NCI-H1417 treated with DMSO at 0.1 percent for 48 hours (cell line): ENCODE measurements around the gene GRIP2.

Source experiments
- DNase-seq: peaks from one replicate; lab custom pipeline; 2025; lab: John Stamatoyannopoulos, UW

Gene GRIP2

DNA sequence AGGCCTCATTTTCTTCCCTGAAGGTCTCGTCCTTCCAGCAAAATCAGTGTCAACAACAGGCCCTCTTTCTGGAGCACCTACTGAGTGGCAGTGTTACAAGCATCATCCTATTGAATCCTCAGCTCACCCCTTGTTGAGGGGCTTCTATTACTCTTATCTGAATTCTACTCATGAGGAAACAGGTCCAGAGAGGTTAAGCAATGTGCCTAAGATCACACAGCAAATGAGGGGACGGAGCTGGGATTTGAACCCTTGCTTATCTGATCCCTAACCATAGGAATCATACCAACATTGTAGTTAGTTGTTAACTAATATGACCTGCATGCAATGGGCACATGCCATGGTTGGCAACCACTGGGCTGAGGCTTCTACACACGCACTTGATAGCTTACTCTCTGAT, 74.7 kb downstream of the GRIP2 start:
- DNase-seq, result no peak

DNA sequence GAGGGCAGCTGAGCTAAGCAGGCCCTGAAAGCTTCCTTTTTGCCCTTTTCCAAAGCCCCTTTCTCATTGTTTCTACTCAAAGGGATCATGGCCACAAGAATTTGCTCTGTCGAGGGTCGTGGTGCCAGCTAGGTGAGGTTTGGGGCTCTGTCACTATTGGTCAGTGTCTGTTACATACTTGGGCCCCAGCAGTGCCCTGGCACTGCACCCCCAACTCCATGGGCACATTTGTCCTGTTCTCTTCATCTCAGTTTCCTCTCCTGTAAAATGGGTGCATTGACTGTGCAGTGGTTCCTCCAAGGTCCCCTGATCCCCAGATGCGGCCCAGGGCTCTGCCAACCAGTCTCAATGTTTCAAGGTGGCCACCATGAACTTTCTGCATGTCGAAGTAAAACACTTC, 75.6 kb downstream of the GRIP2 start:
- DNase-seq, result no peak

DNA sequence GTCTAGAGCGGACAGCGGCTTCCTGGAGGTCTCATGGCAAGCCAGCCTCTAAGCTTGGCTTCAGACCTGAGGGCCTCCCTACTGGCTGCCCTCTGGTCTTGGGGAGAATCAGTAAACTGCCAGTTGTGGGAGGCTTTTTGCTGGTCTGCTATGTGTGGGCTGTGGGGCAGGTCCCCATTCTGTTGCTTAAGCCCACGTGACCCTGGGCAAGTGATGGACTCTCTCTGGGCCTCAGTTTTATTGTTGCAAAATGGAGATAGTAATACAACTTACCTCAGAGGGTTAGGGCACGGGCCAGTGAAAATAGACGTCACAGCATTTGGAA, 76.0 kb downstream of the GRIP2 start:
- DNase-seq, result no peak

DNA sequence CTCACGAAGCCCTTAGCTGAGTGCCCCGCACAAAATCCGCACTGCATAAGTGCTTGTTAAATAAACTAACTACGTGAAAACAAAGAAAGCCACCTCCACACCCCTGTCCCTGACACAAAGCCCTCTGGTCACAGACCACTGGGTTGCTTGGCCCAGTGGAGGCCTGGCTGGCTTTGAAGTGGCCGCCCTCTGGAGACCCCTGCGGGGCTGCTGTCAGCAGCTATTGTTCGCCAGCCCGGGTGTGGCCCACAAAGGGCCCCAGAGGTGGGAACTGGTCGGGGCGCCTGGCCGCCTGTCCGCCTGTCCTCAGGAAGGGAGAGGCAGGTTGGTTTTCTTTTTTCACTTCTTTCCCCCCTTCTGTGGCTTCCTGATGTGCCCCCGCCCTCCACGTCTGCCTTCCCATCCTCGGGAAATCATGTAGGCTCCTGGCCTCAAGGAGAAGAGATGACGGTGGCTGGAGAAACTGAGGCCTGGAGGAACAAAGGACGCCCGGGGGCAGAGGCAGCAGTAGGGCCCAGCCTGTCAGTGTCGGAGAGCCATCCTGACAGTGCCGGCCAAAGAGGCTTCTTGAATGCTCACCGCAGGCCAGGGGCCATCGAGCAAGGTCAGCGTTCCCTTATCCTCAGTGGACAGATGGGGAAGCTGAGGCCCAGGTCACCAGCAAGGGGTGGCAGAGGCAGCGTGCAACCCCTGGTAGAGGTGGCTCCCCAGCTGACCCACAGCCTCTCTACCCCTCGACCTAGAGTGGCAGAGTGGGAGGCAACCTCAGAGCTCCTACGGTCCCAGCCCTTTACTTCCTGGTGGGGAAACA, 76.6 kb downstream of the GRIP2 start:
- no peak for DNase-seq

- DNase-seq, result no peak
These were observed 77.4 kb downstream of the GRIP2 start for GRCh38 chr3:14462738-14463137.

DNA sequence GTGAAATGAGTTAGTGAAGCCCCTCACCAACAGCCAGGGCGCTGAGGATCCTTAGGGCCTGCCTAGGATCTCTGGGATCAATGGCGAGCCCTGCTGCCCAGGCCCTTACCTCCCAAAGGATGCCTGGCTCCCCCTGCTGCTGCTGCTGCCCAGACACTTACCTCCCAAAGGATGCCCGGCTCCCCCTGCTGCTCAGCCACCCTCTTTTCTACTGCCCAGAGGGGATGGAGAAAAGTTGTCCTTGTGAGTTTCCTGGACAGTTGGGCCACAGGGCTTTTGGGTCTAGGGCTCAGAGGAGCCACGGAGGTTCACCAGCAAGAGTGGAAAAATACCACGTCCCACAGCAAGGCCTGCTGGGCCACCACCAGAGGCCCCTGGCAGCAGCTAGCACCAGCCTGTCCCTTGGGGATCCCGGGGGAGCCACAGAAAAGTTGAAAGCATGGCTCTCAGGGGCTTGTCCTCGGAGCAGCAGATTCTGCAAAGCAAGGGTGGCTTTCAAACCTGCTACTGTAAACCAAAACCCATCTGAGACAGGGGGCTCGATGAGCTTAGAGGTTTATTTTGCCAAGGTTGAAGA, 78.3 kb downstream of the GRIP2 start:
- DNase-seq, result no peak

DNA sequence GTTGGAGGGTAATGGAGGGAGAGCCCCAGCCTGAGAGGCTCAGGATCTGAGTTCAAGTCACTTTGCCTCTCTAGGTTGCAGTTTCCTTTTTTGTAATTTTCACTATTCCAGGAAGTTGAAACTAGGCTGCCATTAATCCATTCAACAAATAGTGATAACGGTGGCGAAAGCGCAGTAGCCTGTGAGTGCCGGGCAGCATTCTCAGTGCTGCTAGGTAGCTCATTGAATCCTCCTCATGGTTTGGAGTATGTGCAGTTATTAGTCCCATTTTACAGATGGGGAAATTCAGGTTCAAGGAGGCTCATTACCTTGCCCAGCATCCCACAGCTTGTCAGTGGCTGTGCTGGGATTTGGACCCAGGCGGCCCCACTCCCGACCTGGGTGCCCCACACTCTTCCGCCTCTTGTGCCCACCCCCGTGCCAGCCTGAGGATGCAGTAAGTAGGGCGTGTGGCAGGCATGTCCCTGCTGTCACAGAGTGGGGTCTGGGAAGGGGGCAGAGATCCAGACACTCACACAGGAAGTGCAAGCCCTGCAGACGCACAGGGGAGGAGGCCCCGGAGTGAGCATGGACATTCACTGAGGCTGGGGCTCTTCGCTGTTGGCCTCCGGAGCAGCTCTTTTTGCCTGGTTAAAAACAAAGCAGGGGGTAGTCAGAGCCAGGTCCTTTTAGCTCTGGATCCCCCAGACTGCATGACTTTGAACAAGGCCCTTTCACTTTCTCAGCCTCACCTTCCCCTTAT, 79.0 kb downstream of the GRIP2 start:
- no peak for DNase-seq

DNA sequence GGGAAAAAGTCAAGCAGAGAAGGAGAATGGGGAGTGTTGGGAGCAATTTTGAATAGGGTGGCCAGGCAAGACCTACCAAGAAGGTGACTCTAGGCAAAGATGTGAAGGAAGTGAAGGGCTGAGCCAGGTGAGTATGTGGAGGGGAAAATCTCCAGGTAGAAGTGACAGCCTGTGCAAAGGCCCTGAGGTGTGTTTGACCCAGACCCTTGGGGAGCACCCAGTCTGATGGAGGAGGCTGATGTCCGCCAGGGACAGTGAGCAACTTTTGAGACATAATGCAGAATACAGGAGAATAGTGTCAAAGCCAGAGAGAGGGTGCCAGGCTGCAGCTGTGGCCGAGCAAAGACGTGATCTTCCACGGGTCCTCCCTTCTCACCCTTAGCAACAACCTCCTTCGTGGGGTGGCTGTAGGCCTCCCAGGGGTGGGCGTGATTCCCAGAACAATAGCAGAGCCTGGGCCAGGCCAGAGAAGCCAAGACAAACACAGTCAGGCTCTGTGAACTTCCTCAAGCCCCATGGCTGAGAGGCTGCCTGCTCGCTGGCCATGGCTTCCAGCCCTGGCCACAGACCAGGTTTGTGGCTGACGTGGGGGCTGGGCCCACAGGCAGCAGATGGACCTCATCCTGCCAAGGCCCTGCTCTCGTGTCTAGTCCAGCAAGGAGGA, 79.7 kb downstream of the GRIP2 start:
- no peak for DNase-seq

- no peak for DNase-seq
These were observed 80.4 kb downstream of the GRIP2 start for GRCh38 chr3:14459787-14460186.

DNA sequence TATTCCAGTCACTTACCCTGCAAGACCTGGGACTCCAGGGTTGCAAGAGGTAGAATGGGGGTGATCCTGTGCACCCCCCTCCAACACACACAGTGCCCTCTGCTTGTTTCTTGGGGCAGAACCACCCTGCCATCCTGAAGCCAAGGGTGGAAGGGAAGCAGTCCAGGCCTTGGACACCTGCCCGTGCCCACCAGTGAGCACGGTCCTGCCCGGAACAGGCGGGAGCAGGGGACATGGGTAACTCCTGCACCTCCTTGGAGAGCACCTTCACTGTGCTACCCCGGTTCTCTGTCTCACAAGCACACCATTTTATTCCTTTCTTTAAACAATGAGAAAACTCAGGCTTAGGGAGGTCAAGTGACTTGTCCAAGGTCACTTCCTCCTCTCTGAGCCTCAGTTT, 80.8 kb downstream of the GRIP2 start:
- no peak for DNase-seq

DNA sequence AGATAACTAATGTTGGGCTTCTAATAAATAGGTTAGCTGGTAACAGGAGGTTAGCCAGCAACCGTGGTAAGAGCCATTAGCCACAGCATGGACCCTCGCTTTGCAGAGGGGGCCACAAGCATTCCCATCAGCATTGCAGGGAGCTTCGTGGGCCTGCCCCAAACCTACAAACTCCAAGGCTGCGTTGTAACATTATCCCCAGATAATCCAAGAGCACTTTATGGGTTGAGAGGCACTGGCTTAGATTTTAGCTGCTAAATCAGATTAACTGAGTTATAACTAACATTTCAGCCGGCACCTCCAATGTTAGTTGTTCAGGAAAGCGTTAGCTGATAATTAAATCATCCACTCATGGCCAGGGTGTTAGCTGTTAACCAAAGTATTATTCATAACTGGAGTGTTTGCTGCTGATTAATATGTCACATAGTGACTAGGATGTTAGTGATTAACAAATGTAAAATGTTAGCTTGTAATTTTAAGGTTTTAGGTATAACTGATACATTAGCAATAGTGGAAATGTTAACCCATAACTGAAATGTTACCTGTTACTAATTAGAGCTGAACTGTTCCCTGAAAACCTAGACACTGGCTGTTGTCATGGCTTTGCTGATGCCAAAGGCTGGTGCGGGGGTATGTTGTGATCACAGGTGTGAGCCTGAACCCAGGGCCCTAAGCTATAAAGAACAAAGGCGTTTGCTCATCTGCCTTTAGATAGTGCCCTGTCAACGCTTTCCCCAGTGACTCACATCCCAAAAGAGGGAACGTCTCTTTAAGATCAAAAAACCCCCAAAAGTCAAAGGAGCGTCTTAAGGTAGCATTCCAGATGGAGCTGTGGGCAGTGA, 81.5 kb downstream of the GRIP2 start:
- DNase-seq, result no peak

GRCh38 chr3:14457999-14458398, 82.1 kb downstream of the GRIP2 start:
- no peak for DNase-seq

GRCh38 chr3:14457481-14457880, 82.7 kb downstream of the GRIP2 start:
- no peak for DNase-seq

GRCh38 chr3:14456794-14457193, 83.3 kb downstream of the GRIP2 start:
- DNase-seq, result no peak

DNA sequence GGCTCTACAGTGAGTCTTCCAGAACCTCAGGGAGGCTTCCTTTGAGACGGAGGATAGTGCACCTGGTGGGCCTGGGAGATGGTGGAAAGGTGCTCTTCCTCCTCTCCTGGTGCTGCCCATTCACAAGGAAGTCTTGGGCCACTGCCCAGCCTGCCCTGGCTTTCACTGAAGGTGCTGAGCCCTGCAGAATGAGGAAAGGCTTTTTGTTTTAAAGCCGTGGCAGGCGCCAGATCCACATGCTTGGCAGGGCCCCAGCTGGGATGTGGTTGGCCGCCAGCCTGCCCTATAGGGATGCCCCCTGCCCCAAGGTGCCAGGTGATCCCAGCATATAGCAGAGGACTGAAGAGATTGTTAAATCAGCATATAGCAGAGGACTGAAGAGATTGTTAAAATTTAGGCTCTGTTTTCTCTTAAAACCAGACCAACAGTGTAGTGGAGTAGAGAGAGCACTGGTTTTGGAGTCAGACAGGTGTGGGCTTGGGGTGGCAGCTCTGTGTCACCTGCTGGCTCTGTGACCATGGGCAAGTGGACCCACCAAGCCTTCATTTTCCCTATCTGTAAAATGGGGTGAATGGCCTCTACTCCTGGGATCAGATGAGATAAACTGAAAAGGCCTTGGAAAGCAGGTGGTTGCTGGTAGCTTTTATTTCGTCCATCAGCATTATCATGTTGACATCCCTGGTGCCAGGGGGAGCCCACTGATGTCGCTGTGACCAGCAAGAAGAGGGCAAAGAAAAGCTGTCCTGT, 84.4 kb downstream of the GRIP2 start:
- no peak for DNase-seq

DNA sequence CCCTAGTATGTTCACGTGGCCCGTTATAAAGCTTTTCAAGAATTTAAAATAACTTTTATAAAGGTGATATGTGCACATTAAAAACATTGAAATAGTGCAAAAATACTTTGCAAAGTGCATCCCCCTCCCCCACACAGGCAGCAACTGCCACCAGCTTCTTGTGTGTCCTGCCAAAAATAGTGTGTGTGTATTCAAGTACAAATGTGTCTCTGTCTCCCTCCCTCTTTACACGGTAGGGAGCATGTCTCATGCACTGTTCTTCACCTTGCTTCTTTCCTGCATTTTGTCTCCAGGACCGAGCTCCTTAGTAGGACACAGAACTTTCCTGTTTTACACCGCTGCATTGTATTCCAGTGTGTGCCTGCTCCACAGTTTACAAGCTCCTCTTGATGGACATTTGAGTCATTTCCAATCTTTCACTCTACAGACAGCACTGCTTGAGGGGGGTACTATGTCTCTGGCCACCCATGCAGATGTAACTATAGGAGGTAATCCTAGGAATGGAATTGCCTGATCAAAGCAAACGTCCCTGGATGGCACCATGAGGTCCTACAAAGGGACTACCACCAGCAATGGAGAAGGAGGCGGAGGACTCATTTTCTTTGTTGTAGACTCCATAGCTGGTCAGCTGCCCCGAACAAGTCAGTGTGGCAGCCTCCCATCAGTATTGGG, 85.4 kb downstream of the GRIP2 start:
- no peak for DNase-seq

DNA sequence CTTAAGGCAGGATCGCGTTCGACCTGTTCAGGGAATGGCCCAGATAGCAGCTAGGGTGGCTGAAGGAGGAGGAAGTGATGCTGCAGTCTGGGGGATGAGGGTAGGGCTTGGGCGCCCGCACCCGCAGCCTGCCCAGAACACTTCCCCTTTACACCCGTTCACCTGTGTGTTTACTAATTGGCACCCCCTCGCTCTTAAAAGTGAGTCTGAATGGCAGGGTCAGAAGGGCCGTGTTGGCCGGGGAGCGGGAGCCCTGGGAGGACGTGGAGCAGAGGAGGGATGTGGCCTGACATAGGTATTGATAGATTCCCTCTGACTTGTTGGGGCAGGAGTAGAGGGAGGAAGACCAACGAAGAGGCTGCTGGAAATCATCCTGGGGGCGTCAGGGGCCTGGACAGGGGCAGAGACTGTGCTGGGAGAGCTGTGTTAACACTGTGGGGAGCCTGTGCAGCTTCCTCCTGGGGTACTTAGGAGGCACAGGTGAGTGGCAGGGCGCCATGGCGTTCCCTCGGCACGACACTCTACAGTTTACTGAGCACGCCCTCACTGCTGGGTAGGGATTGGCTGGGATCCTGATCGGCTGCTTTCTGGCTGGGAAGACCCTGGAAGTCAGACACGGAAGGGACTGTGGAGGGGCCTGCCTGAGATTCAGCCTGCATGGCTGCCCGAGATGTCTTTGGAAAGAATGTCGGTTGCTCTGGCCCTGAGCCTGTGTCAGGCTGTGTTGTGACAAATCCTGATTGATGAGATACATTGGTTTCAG, 86.1 kb downstream of the GRIP2 start:
- no peak for DNase-seq

GRCh38 chr3:14452740-14453710, 87.1 kb downstream of the GRIP2 start:
- DNase-seq, result peak; percentile 67
